K562 (cell line): ENCODE measurements around the gene LIN28A. TPM values are rescaled to one million over a fixed set of nuclear protein-coding genes. Genes with fewer than 3 reads are reported as not detected.
"Not testable (repeated sequence)": the region's sequence is repeated elsewhere in the genome, so short reads cannot be mapped to it uniquely, and the experiment has no call there.

ENCODE experiments used
- ATAC-seq: fragments of 200-7000 bp; cut with Tn5 transposase; 3 replicates; pipeline ENCODE4 v1.9.1; 2020; ENCODE audit warnings: moderate library complexity
- BruUV-seq: library from RNA; stranded (reverse); fragments of 400-500 nt; replicated peaks from 2 replicates; lab custom pipeline; 2021; lab: Mats Ljungman, UMichigan
- CTCF ChIA-PET: fragments of 300-600 bp; formaldehyde crosslinking; extraction: SDS; loops from one replicate; lab custom pipeline; 2021; ENCODE audit warnings: low intra/inter-chr PET ratio; lab: Yijun Ruan, JAX
- POLR2A ChIA-PET: fragments of 300-600, 350-650 bp; sonication (Branson Sonifier 250); formaldehyde crosslinking; extraction: SDS; loops from one replicate; lab custom pipeline; 2021; ENCODE audit warnings: antibody characterized with exemption, inconsistent platforms; lab: Yijun Ruan, JAX
- DNase-seq, 4 experiments: peaks; one replicate each; pipeline versions ENCODE4 v3.0.0 to v3.0.0-alpha.2; 2011 to 2018; ENCODE audit warnings: low spot score in 3 of 4, mixed read lengths in 3 of 4; ENCODE audit errors: extremely low read depth in 1 of 4
- FAIRE-seq: peaks from 2 replicates; lab custom pipeline; 2011; peaks lifted over from hg19 to GRCh38; lab: Jason Lieb, UNC
- H2AFZ ChIP-seq: 2 replicates; pipeline ENCODE4 v1.6.0; 2011; ENCODE audit warnings: low read depth, low read length, control low read depth, inconsistent platforms
- H3K27ac ChIP-seq: fragments of 200-600 bp; 3 replicates; pipeline ENCODE4 v1.8.0; 2011; ENCODE audit warnings: low read depth, mild to moderate bottlenecking, control low read depth, inconsistent platforms, low read length, moderate library complexity, mixed read lengths; ENCODE audit errors: extremely low read depth
- H3K27me3 ChIP-seq, 2 experiments: fragments of 300-600 bp in 1 of 2; 2 replicates in 1 of 2; 3 replicates in 1 of 2; pipeline versions ENCODE4 v1.6.0 to v1.8.0; 2011; ENCODE audit warnings: inconsistent platforms in 2 of 2, low read length in 2 of 2, mild to moderate bottlenecking in 1 of 2, mixed read lengths in 1 of 2, moderate library complexity in 1 of 2; ENCODE audit not compliant: control insufficient read depth in 2 of 2, insufficient read depth in 2 of 2
- H3K36me3 ChIP-seq: fragments of 300-600 bp; 3 replicates; pipeline ENCODE4 v1.8.0; 2011; ENCODE audit warnings: mild to moderate bottlenecking, low read length, inconsistent platforms; ENCODE audit not compliant: control insufficient read depth, insufficient read depth
- H3K4me1 ChIP-seq, 2 experiments: fragments of 200-600 bp in 1 of 2; replicated peaks in 1 of 2; 2 replicates in 1 of 2; 3 replicates in 1 of 2; pipeline versions ENCODE4 v1.5.1 to v1.8.0; 2011; ENCODE audit warnings: inconsistent platforms in 2 of 2, low read length in 2 of 2, mild to moderate bottlenecking in 1 of 2, mixed read lengths in 1 of 2, moderate library complexity in 1 of 2; ENCODE audit not compliant: control insufficient read depth in 2 of 2, insufficient read depth in 2 of 2
- H3K4me2 ChIP-seq: 2 replicates; pipeline ENCODE4 v1.6.1; 2011; ENCODE audit warnings: low read length, control low read depth, inconsistent platforms, mixed read lengths; ENCODE audit not compliant: insufficient read depth
- H3K4me3 ChIP-seq: fragments of 200-600 bp; sonication (generic), shearing (Covaris generic); 2 replicates; pipeline ENCODE4 v1.5.1; 2016; ENCODE audit warnings: control low read depth, inconsistent platforms
- H3K79me2 ChIP-seq: fragments of 200-600 bp; 3 replicates; pipeline ENCODE4 v1.8.0; 2011; ENCODE audit warnings: low read length, inconsistent platforms; ENCODE audit not compliant: control insufficient read depth, insufficient read depth
- H3K9ac ChIP-seq, 2 experiments: 2 replicates each; pipeline versions ENCODE4 v1.6.0 to v1.6.1; 2011; ENCODE audit warnings: low read depth in 2 of 2, low read length in 2 of 2, control low read depth in 1 of 2, inconsistent platforms in 1 of 2, mild to moderate bottlenecking in 1 of 2, mixed read lengths in 1 of 2; ENCODE audit not compliant: insufficient read depth in 1 of 2
- H3K9me1 ChIP-seq: one replicate; pipeline ENCODE4 v1.6.0; 2011; ENCODE audit warnings: inconsistent platforms, mild to moderate bottlenecking, low read length, moderate library complexity; ENCODE audit not compliant: control insufficient read depth, insufficient read depth
- H3K9me3 ChIP-seq: replicated peaks from 2 replicates; pipeline ENCODE4 v1.5.1; 2011; ENCODE audit warnings: low read depth, low read length, inconsistent platforms; ENCODE audit not compliant: control insufficient read depth, insufficient read depth
- H4K20me1 ChIP-seq: replicated peaks from 2 replicates; pipeline ENCODE4 v1.6.1; 2011; ENCODE audit warnings: low read length, inconsistent platforms, mixed read lengths; ENCODE audit not compliant: control insufficient read depth, insufficient read depth
- ATF1 ChIP-seq, 2 experiments: fragments of 450-650 bp in 1 of 2; IDR thresholded peaks; 2 replicates each; pipeline ENCODE4 v1.6.1; 2016; ENCODE audit warnings: missing compliant biosample characterization in 1 of 2, missing genetic modification characterization in 1 of 2
- ATF3 ChIP-seq, 2 experiments: fragments of 450-650 bp in 1 of 2; sonication (generic) in 1 of 2; formaldehyde crosslinking in 1 of 2; IDR thresholded peaks in 1 of 2; conservative IDR thresholded peaks in 1 of 2; 2 replicates each; pipeline versions ENCODE4 v1.6.1 to v1.8.1; 2016 to 2023; ENCODE audit warnings: mild to moderate bottlenecking in 2 of 2, moderate library complexity in 2 of 2, inconsistent platforms in 1 of 2, missing genetic modification reagents in 1 of 2
- ATF7 ChIP-seq: fragments of 450-650 bp; IDR thresholded peaks from 2 replicates; pipeline ENCODE4 v1.7.1; 2014; ENCODE audit warnings: mild to moderate bottlenecking, moderate library complexity
- CREB1 ChIP-seq, 2 experiments: sonication (generic) in 1 of 2; formaldehyde crosslinking in 1 of 2; IDR thresholded peaks; 2 replicates each; pipeline versions ENCODE4 v1.6.1 to v1.8.0; 2012 to 2022; ENCODE audit warnings: inconsistent platforms in 1 of 2, mild to moderate bottlenecking in 1 of 2, missing genetic modification reagents in 1 of 2, moderate library complexity in 1 of 2
- CREM ChIP-seq: IDR thresholded peaks from 2 replicates; pipeline ENCODE4 v1.6.1; 2014; ENCODE audit warnings: antibody characterized with exemption, low read depth
- EGR1 ChIP-seq: fragments of 450-650 bp; conservative IDR thresholded peaks from 2 replicates; pipeline ENCODE4 v1.6.1; 2017; ENCODE audit warnings: mild to moderate bottlenecking
- HEY1 ChIP-seq: fragments of 250-450 bp; sonication (Bioruptor Pico); IDR thresholded peaks from 2 replicates; pipeline ENCODE4 v1.5.0; 2020; ENCODE audit warnings: mild to moderate bottlenecking, moderate library complexity, borderline replicate concordance
- KHSRP ChIP-seq: fragments of 450-650 bp; IDR thresholded peaks from 2 replicates; pipeline ENCODE4 v1.6.1; 2017
- MTA3 ChIP-seq: fragments of 450-650 bp; formaldehyde crosslinking; IDR thresholded peaks from 2 replicates; pipeline ENCODE4 v1.6.1; 2017; ENCODE audit warnings: mild to moderate bottlenecking, borderline replicate concordance
- NCOA1 ChIP-seq: fragments of 450-650 bp; IDR thresholded peaks from 2 replicates; pipeline ENCODE4 v1.6.1; 2016; ENCODE audit warnings: low read depth
- WGBS: fragments of 100-300 bp; shearing (Covaris generic); methylation state at CpG from one replicate; pipeline ENCODE4 v1.1.6; 2016; ENCODE audit warnings: low coverage, mixed read lengths; ENCODE audit not compliant: insufficient coverage; ENCODE audit errors: missing lambda C conversion rate; 5-methylcytosine and 5-hydroxymethylcytosine counted together
- in situ Hi-C: fragments of 300-500 bp; cut with MboI; formaldehyde crosslinking; loops from 4 replicates; pipeline ENCODE4 v1.15.0; 2018; ENCODE audit warnings: inconsistent platforms, mixed read lengths
- intact Hi-C: fragments of 100-400 bp; cut with micrococcal nuclease; formaldehyde crosslinking; loops from 2 replicates; pipeline ENCODE4 v1.14.2; 2022
- polyA plus RNA-seq, 8 experiments: library from polyadenylated mRNA; depleted of rRNA in 4 of 8; stranded (reverse) in 5 of 8; unstranded in 3 of 8; fragments of >200 nt; fragmentation: Nextera tagmentation in 2 of 8; fragmentation: Illumina TruSeq in 1 of 8; extraction: Ambion mirVana in 2 of 8; extraction: Trizol in 1 of 8; gene quantifications; 2 replicates each; pipeline versions ENCODE4 v1.2.1 to v1.2.3, GENCODE V29; 2011 to 2014; ENCODE audit warnings: inconsistent platforms in 1 of 8, missing spikeins in 1 of 8
- total RNA-seq, 7 experiments: library from RNA; depleted of rRNA in 6 of 7; stranded (reverse); fragments of >200 nt in 6 of 7; fragmentation: Illumina TruSeq in 2 of 7; extraction: Trizol in 2 of 7; gene quantifications; 2 replicates each; pipeline versions ENCODE4 v1.2.1 to v1.2.3, GENCODE V29; 2011 to 2021; ENCODE audit warnings: low replicate concordance in 1 of 7
- TF ChIP-seq, protein P1 (sequence below): fragments of 450-650 bp; IDR thresholded peaks from 2 replicates; pipeline ENCODE4 v1.6.1; 2016
- TF ChIP-seq, protein P2 (sequence below): fragments of 250-450 bp; sonication (Bioruptor Pico); IDR thresholded peaks from 2 replicates; pipeline ENCODE4 v1.4.0; 2020

LIN28A gene
- total and polyA plus RNA-seq, 9 of the 15 experiments (the other 6 are each of a cell fraction or from before 2014, with no cell fraction given): 0.80 to 5.4 (median 3.9) TPM

- peak overlapping the region; percentile 86 for H2AFZ ChIP-seq
- no TSS peak for BruUV-seq
- ChIA-PET CTCF (no interaction called here), POLR2A (interaction anchor here (0.5 to 1.5 kb wide), 3 partner anchors 9 to 528 kb away, joined by 3 to 7 read pairs (median 5); no protein-coding TSS in a partner anchor)
- H3K9ac ChIP-seq: peak overlapping the region in 1 of 2 experiments; percentile 40; a peak in 1 of 4 replicates
- no peaks in the 10 kb centered on the region for H3K79me2 ChIP-seq
- FAIRE-seq (no peak), DNase-seq (no peak), ATAC-seq (no peak)
- H4K20me1 ChIP-seq: no peaks in the 10 kb centered on the region
- peaks cover 4% of the 10 kb centered on the region; the same call in 1 of the 2 replicates for H3K9me3 ChIP-seq
- TF ChIP-seq HEY1 (CRISPR knock-in tag): no peak
- peak; percentile 56 for TF ChIP-seq EGR1
- no peak overlapping the region for H3K4me2 ChIP-seq
- H3K4me3 ChIP-seq: no peak overlapping the region
- in situ Hi-C loops: no loop called here
- 40% methylated on average over 2 of the region's 2 CpGs for WGBS
- no peak overlapping the region for H3K27ac ChIP-seq
- no peaks in the 10 kb centered on the region for H3K36me3 ChIP-seq
- no peaks in the 10 kb centered on the region for H3K27me3 ChIP-seq
- intact Hi-C loops: no loop called here
- no peaks in the 10 kb centered on the region for H3K9me1 ChIP-seq
- peaks cover 22 to 35% of the 10 kb centered on the region in 2 experiments for H3K4me1 ChIP-seq
These were observed 36.8 kb upstream of the LIN28A start for GRCh38 chr1:26373789-26374188.

DNA sequence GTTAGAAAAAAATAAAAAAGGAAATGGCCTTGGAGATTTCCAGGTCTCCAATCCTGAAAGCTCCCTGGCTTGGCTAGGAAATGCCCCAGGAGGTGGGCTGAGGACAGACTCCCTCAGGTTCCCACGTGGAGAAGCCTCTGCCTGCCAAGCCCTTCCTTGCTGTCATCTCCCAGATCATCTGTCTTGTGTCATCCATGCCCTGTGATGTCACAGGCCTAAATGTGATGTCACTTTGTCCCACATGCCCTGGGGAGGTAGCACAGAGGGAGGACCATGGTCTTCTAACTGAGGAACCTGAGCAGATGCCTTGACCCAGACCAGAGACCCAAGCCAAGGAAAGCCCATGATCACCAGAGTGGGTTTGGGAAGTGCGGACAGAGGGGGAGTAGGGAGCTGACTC lies 36.3 kb upstream of the LIN28A start:
- H3K9me1 ChIP-seq; FAIRE-seq; CTCF ChIA-PET; H3K36me3 ChIP-seq; ATAC-seq; in situ Hi-C loops; H3K27ac ChIP-seq; H4K20me1 ChIP-seq; H3K4me2 ChIP-seq; TF ChIP-seq ATF3 (CRISPR knock-in tag; conservative IDR thresholded peaks at IDR 0.05): not testable (repeated sequence)
- H3K9ac ChIP-seq: peak overlapping the region in 1 of 2 experiments; percentile 40; a peak in 2 of 4 replicates
- WGBS: 54% methylated on average over 2 of the region's 2 CpGs
- POLR2A ChIA-PET: interaction anchor here (1.5 kb wide), 1 partner anchor 12 kb away, joined by 5 read pairs; no protein-coding TSS in a partner anchor
- peak overlapping the region; percentile 86 for H2AFZ ChIP-seq
- peak; percentile 75 for TF ChIP-seq NCOA1
- TF ChIP-seq ATF1 (CRISPR knock-in tag; IDR thresholded peaks at IDR 0.05): peak; percentile 51; the same call in 1 of the 2 replicates
- TF ChIP-seq ATF1 (tag; IDR thresholded peaks at IDR 0.05): peak; percentile 94
- TF ChIP-seq ATF7: peak; percentile 40; the same call in 1 of the 2 replicates
- TF ChIP-seq CREB1 (IDR thresholded peaks at IDR 0.05): peak; percentile 91
- peak; percentile 92 for TF ChIP-seq CREB1 (CRISPR knock-in tag; IDR thresholded peaks at IDR 0.05)
- TF ChIP-seq, protein P1, sequence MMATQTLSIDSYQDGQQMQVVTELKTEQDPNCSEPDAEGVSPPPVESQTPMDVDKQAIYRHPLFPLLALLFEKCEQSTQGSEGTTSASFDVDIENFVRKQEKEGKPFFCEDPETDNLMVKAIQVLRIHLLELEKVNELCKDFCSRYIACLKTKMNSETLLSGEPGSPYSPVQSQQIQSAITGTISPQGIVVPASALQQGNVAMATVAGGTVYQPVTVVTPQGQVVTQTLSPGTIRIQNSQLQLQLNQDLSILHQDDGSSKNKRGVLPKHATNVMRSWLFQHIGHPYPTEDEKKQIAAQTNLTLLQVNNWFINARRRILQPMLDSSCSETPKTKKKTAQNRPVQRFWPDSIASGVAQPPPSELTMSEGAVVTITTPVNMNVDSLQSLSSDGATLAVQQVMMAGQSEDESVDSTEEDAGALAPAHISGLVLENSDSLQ: peak; percentile 27; the same call in 1 of the 2 replicates
- peak; percentile 60; the same call in 1 of the 2 replicates for TF ChIP-seq KHSRP
- TF ChIP-seq CREM: peak; percentile 94
- TF ChIP-seq MTA3: peak; percentile 56; the same call in 1 of the 2 replicates
- peak; percentile 59 for TF ChIP-seq ATF3 (IDR thresholded peaks at IDR 0.05)
- TF ChIP-seq, protein P2, sequence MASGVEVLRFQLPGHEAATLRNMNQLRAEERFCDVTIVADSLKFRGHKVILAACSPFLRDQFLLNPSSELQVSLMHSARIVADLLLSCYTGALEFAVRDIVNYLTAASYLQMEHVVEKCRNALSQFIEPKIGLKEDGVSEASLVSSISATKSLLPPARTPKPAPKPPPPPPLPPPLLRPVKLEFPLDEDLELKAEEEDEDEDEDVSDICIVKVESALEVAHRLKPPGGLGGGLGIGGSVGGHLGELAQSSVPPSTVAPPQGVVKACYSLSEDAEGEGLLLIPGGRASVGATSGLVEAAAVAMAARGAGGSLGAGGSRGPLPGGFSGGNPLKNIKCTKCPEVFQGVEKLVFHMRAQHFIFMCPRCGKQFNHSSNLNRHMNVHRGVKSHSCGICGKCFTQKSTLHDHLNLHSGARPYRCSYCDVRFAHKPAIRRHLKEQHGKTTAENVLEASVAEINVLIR: peak; percentile 72
- TF ChIP-seq, all 486 proteins: peak for 10; not testable (repeated sequence) for 476
- H3K9me3 ChIP-seq, H3K79me2 ChIP-seq, H3K27me3 ChIP-seq, BruUV-seq, intact Hi-C loops, H3K4me3 ChIP-seq: not testable (repeated sequence)
- DNase-seq: peak in 1 of 4 experiments; percentile 51
- H3K4me1 ChIP-seq: peaks cover 25 to 38% of the 10 kb centered on the region in 2 experiments
